ENCODE measurements around the gene DMRTA2.

DMRTA2 gene

DNA sequence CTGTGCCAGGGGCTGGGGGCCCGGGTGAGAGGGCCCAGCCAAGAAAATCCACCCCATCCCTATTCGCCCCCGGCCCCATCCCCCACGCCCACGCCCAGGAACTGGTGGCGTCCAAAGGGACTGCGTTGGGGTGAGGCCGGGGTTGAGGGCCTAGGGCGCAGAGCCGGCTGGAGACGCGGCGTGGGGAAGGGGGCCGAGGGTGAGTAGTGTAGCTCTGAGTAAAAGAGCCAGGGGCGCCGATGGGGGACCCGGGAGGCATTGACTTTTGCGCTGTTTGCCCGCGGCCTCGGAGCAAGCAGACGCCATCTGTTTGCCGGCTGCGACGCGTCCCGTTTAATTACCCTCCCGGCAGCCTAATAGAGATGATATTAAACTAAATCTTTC is 3.5 kb upstream of the DMRTA2 start:
- Histone ChIP-seq H3K36me3 (ENCODE audit: control insufficient read depth, insufficient read depth, low read length) (no peaks in the 10 kb centered on the region), H3K4me3 (replicated peaks; ENCODE audit: low read depth, low read length) (no peak overlapping the region), H3K27me3 (replicated peaks; ENCODE audit: control insufficient read depth, insufficient read depth, low read length) (peaks cover 2% of the 10 kb centered on the region)
- DNase-seq (ENCODE audit: extremely low read depth, insufficient read length) = no peak
- TF ChIP-seq, protein P1, sequence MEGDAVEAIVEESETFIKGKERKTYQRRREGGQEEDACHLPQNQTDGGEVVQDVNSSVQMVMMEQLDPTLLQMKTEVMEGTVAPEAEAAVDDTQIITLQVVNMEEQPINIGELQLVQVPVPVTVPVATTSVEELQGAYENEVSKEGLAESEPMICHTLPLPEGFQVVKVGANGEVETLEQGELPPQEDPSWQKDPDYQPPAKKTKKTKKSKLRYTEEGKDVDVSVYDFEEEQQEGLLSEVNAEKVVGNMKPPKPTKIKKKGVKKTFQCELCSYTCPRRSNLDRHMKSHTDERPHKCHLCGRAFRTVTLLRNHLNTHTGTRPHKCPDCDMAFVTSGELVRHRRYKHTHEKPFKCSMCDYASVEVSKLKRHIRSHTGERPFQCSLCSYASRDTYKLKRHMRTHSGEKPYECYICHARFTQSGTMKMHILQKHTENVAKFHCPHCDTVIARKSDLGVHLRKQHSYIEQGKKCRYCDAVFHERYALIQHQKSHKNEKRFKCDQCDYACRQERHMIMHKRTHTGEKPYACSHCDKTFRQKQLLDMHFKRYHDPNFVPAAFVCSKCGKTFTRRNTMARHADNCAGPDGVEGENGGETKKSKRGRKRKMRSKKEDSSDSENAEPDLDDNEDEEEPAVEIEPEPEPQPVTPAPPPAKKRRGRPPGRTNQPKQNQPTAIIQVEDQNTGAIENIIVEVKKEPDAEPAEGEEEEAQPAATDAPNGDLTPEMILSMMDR (IDR thresholded peaks at IDR 0.05; ENCODE audit: insufficient read depth, low read length, poor library complexity, severe bottlenecking) = no peak

DNA sequence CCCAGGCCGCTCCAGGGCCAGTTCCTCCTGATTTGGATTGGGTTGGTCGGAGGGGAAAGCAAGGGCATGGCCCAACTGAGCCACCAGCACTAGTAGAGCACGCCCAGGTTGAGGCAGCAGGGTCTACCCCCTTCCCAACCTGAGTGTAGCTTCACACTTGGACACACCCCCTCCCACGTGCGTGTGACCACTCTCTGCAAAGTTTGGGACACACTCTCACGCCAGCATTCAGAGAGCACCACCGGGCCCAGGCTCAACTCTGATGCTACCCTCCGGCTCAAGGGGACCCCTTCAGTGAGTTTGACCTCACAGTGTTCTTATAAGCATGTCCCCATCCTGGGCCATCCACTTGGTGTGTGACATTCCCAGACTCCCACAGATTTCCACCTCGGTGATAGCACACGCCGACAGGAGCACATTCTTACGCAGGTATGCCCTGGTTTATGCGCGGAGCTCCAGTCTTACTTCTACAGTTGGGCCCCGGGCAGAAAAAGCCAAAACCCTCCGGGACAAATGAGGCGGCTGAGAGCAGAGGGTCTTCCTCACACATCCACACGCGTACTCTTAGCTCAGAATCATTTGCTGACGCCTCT is 3.0 kb upstream of the DMRTA2 start:
- H3K36me3 ChIP-seq (ENCODE audit: control insufficient read depth, insufficient read depth, low read length) = no peaks in the 10 kb centered on the region
- peaks cover 2% of the 10 kb centered on the region; the same call in 1 of the 2 replicates for H3K27me3 ChIP-seq (replicated peaks; ENCODE audit: control insufficient read depth, insufficient read depth, low read length)
- DNase-seq (ENCODE audit: extremely low read depth, insufficient read length) = no peak
- no peak overlapping the region for H3K4me3 ChIP-seq (replicated peaks; ENCODE audit: low read depth, low read length)
- TF ChIP-seq, protein P1 (IDR thresholded peaks at IDR 0.05; ENCODE audit: insufficient read depth, low read length, poor library complexity, severe bottlenecking) = no peak

DNA sequence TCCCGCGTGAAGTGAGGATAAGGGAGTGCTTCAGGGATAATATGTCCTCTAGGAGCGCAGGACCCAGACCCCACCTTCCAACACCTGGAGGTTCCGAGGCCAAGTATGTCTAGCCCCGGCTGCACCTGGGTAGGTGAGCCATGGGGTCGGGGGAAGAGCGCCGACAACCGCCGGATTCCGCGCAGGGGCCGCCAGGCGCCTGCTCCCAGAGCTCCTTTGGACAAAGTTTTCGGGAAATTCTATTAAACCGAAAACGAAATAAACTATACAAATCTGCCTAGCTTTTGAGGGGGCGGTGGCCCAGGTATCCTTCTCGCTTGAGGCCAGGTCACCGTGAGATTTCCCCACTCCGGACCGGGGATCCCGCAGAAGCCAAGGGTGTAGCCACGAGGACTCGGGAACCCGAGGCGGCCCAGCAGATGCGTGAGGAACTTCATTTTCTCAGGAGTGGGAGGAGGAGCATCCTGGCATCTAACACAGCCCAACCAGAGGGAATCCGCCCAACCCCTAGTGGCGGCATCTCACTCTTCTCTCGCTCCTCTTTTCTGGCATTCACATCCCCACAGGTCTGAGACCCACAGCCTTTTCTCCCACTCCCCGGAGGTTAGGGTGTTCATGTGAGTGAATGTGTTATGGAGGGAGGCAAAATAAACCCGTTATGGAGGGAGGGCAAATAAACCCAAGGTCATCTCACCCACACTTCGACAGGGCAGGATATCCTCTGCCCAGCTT is 2.3 kb upstream of the DMRTA2 start:
- no peak for DNase-seq (ENCODE audit: extremely low read depth, insufficient read length)
- Histone ChIP-seq H3K4me3 (replicated peaks; ENCODE audit: low read depth, low read length) (no peak overlapping the region), H3K36me3 (ENCODE audit: control insufficient read depth, insufficient read depth, low read length) (no peaks in the 10 kb centered on the region), H3K27me3 (replicated peaks; ENCODE audit: control insufficient read depth, insufficient read depth, low read length) (peaks cover 4% of the 10 kb centered on the region)
- TF ChIP-seq, protein P1 (IDR thresholded peaks at IDR 0.05; ENCODE audit: insufficient read depth, low read length, poor library complexity, severe bottlenecking) = no peak

DNA sequence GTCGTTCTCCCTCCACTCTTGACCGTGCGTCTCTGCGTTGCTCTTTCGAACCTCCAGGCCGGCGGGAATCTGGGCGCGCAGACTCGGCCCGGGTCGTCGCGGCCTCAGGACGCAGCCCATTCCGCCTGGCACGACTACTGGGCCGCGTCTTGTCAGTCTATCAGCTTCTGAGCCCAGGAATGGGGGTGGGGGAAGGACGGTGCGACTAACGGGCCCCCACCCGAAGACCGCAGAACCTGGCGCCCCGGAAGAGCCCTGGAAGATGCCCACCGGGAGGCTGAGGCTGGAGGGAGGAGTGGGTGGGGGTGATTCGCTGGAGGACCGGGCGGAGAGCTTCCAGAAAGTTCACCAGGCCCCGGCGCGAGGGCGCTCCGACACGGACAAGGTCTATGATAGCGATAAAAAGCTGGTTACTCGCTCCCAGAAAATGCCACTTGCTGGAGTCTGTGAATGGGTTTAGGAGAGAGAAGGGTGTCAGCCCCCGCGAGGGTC is 1.7 kb upstream of the DMRTA2 start:
- TF ChIP-seq, protein P1 (IDR thresholded peaks at IDR 0.05; ENCODE audit: insufficient read depth, low read length, poor library complexity, severe bottlenecking) = no peak
- H3K4me3 ChIP-seq (replicated peaks; ENCODE audit: low read depth, low read length) = peak overlapping the region; percentile 64
- peaks cover 6% of the 10 kb centered on the region for H3K27me3 ChIP-seq (replicated peaks; ENCODE audit: control insufficient read depth, insufficient read depth, low read length)
- DNase-seq (ENCODE audit: extremely low read depth, insufficient read length) = no peak
- H3K36me3 ChIP-seq (ENCODE audit: control insufficient read depth, insufficient read depth, low read length) = no peaks in the 10 kb centered on the region

DNA sequence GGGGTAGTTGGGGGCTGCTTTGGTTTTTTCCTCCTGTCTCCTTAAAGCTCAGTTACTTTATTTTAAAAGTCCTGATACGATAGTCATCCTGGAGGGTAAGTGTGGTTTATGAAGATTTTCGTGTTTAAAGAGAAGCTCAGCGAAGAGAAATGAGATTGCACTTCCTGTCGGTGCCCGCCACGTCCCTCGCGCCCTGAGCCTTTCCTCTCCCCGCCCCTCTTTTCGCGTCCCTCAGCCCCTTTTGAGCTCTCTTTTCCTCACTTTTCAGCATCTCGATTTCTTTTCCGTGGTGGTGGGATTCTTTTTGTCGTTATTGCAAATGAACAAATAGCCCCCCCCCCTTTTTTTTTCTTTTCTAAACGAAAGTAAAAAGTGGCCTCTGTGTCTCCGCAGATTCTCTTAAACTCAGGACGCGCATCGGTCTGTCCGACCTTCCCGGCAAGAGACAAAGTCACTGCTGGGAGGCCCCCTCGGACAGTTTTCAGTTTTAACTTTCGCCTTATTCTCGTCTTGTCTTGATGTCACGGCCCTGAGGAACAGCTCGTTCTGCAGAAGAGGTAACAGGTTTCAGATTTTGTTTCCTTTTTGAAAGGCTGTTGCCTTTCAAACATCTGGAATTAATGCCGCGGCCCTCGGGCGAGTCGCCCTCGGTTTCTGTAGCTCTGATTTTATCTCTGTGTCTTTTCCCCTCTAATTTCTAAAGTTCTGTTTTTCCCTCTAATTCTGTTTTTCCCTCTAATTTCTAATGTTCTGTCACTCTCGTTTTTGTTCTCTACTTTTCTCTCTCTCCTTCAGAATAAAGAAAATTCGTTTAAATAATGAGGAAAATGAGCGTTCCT is 1.0 kb upstream of the DMRTA2 start:
- Histone ChIP-seq H3K4me3 (replicated peaks; ENCODE audit: low read depth, low read length) (peak overlapping the region; percentile 64), H3K36me3 (ENCODE audit: control insufficient read depth, insufficient read depth, low read length) (no peaks in the 10 kb centered on the region), H3K27me3 (replicated peaks; ENCODE audit: control insufficient read depth, insufficient read depth, low read length) (peaks cover 8% of the 10 kb centered on the region)
- TF ChIP-seq, protein P1 (IDR thresholded peaks at IDR 0.05; ENCODE audit: insufficient read depth, low read length, poor library complexity, severe bottlenecking) = no peak
- DNase-seq (ENCODE audit: extremely low read depth, insufficient read length) = no peak

All from GM06990 (cell line).